HCT116 (cell line): ENCODE data around the gene PCDHGA3. TPM values are rescaled to one million over a fixed set of nuclear protein-coding genes. Genes with fewer than 3 reads are reported as not detected.
"Not testable (repeated sequence)": the region's sequence is repeated elsewhere in the genome, so short reads cannot be mapped to it uniquely, and the experiment has no call there.

Source experiments
- ATAC-seq: fragments of 200-7000 bp; cut with Tn5 transposase; 2 replicates; pipeline ENCODE4 v1.9.1; 2020; ENCODE audit warnings: mild to moderate bottlenecking, moderate library complexity
- BruUV-seq: library from RNA; stranded (reverse); fragments of 400-500 nt; replicated peaks from 2 replicates; lab custom pipeline; 2021; lab: Mats Ljungman, UMichigan
- CTCF ChIA-PET: fragments of 300-600 bp; sonication (Branson Sonifier 250); formaldehyde crosslinking; loops from one replicate; lab custom pipeline; 2021; ENCODE audit warnings: antibody characterized with exemption; lab: Charles Lee
- POLR2A ChIA-PET: fragments of 300-600, 350-600 bp; sonication (Branson Sonifier 250); formaldehyde crosslinking; loops from one replicate; lab custom pipeline; 2021; ENCODE audit warnings: antibody characterized with exemption; lab: Charles Lee
- RAD21 ChIA-PET, 2 experiments: fragments of 300-600 bp; sonication (Branson Sonifier 250); formaldehyde crosslinking; loops; one replicate each; lab custom pipeline; 2023; ENCODE audit warnings: low total read pairs in 2 of 2; ENCODE audit not compliant: uncharacterized antibody in 2 of 2, unreplicated experiment in 2 of 2, low non-redundant PET in 1 of 2; lab: Charles Lee
- DNase-seq: peaks from one replicate; pipeline ENCODE4 v3.0.0-alpha.2; 2010; ENCODE audit warnings: low read depth, low spot score
- H2AFZ ChIP-seq: fragments of 200-600 bp; shearing (Covaris generic), sonication (generic); 2 replicates; pipeline ENCODE4 v1.6.1; 2017; ENCODE audit warnings: low read depth, mixed run types, mixed read lengths, antibody characterized with exemption, low read length; ENCODE audit not compliant: poor library complexity, severe bottlenecking
- H3K27ac ChIP-seq: 2 replicates; pipeline ENCODE4 v1.5.1; 2012; ENCODE audit warnings: low read depth, low read length
- H3K27me3 ChIP-seq: fragments of 200-600 bp; sonication (generic); 2 replicates; pipeline ENCODE4 v1.6.1; 2016; ENCODE audit warnings: mixed run types, low read length, mixed read lengths; ENCODE audit not compliant: insufficient read depth
- H3K36me3 ChIP-seq, 2 experiments: fragments of 200-500 bp in 1 of 2; fragments of 200-600 bp in 1 of 2; sonication (Bioruptor generic) in 1 of 2; sonication (generic) in 1 of 2; 2 replicates each; pipeline versions ENCODE4 v1.5.1 to v1.6.1; 2014 to 2016; ENCODE audit warnings: low read length in 2 of 2, inconsistent platforms in 1 of 2, mixed read lengths in 1 of 2, mixed run types in 1 of 2; ENCODE audit not compliant: insufficient read depth in 2 of 2, control insufficient read depth in 1 of 2
- H3K4me1 ChIP-seq, 2 experiments: fragments of 200-600 bp in 1 of 2; sonication (generic) in 1 of 2; 2 replicates each; pipeline versions ENCODE4 v1.5.1 to v1.6.1; 2012 to 2017; ENCODE audit warnings: low read length in 2 of 2, inconsistent platforms in 1 of 2, mild to moderate bottlenecking in 1 of 2, mixed read lengths in 1 of 2, mixed run types in 1 of 2, moderate library complexity in 1 of 2; ENCODE audit not compliant: insufficient read depth in 2 of 2, control insufficient read depth in 1 of 2
- H3K4me2 ChIP-seq: fragments of 200-600 bp; sonication (generic); 2 replicates; pipeline ENCODE4 v1.6.1; 2017; ENCODE audit warnings: mixed run types, low read length, mixed read lengths
- H3K4me3 ChIP-seq, 2 experiments: fragments of 200-600 bp in 1 of 2; sonication (generic) in 1 of 2; replicated peaks in 1 of 2; 2 replicates each; pipeline ENCODE4 v1.5.1; 2011 to 2016; ENCODE audit warnings: low read length in 2 of 2, control low read depth in 1 of 2, low read depth in 1 of 2, mild to moderate bottlenecking in 1 of 2, mixed read lengths in 1 of 2, mixed run types in 1 of 2
- H3K79me2 ChIP-seq: fragments of 200-600 bp; sonication (generic); 2 replicates; pipeline ENCODE4 v1.6.1; 2017; ENCODE audit warnings: mild to moderate bottlenecking, mixed run types, low read length, moderate library complexity, mixed read lengths; ENCODE audit not compliant: insufficient read depth
- H3K9ac ChIP-seq: fragments of 200-600 bp; sonication (generic); 2 replicates; pipeline ENCODE4 v1.6.1; 2016; ENCODE audit warnings: low read length, mixed read lengths
- H3K9me2 ChIP-seq: fragments of 200-600 bp; sonication (generic), shearing (Covaris generic); 2 replicates; pipeline ENCODE4 v1.6.1; 2017; ENCODE audit warnings: mixed run types, mild to moderate bottlenecking, moderate library complexity; ENCODE audit not compliant: insufficient read depth
- H3K9me3 ChIP-seq, 2 experiments: fragments of 200-500 bp in 1 of 2; fragments of 200-600 bp in 1 of 2; sonication (Bioruptor generic) in 1 of 2; sonication (generic) in 1 of 2; 2 replicates each; pipeline ENCODE4 v1.6.1; 2014 to 2017; ENCODE audit warnings: low read length in 2 of 2, mixed read lengths in 2 of 2, inconsistent platforms in 1 of 2, low read depth in 1 of 2, mild to moderate bottlenecking in 1 of 2, mixed run types in 1 of 2, moderate library complexity in 1 of 2; ENCODE audit not compliant: control insufficient read depth in 1 of 2, insufficient read depth in 1 of 2
- H4K20me1 ChIP-seq: fragments of 200-600 bp; sonication (generic), shearing (Covaris generic); 2 replicates; pipeline ENCODE4 v1.6.1; 2017; ENCODE audit warnings: mixed run types, mild to moderate bottlenecking, moderate library complexity; ENCODE audit not compliant: insufficient read depth
- CEBPB ChIP-seq: IDR thresholded peaks from 2 replicates; pipeline ENCODE4 v1.6.1; 2012; ENCODE audit warnings: low read depth
- JUND ChIP-seq: IDR thresholded peaks from 2 replicates; pipeline ENCODE4 v1.6.1; 2012
- POLR2AphosphoS5 ChIP-seq: IDR thresholded peaks from 2 replicates; pipeline ENCODE4 v1.6.1; 2011; ENCODE audit warnings: mild to moderate bottlenecking, low read depth, low read length, moderate library complexity
- RAD21 ChIP-seq: IDR thresholded peaks from 2 replicates; pipeline ENCODE4 v1.6.1; 2012; ENCODE audit warnings: low read depth, mild to moderate bottlenecking
- REST ChIP-seq: IDR thresholded peaks from 2 replicates; pipeline ENCODE4 v1.6.1; 2012; ENCODE audit warnings: low read depth
- SP1 ChIP-seq: IDR thresholded peaks from 2 replicates; pipeline ENCODE4 v1.6.1; 2012; ENCODE audit warnings: low read depth
- ZNF274 ChIP-seq: fragments of 200-500 bp; sonication (Bioruptor generic); IDR thresholded peaks from 2 replicates; pipeline ENCODE4 v1.6.1; 2014; ENCODE audit warnings: mild to moderate bottlenecking, low read depth, low read length, inconsistent platforms
- intact Hi-C: fragments of 100-400 bp; cut with micrococcal nuclease; formaldehyde crosslinking; loops from 2 replicates; pipeline ENCODE4 v1.10.0; 2022
- total RNA-seq: library from RNA; stranded (reverse); gene quantifications from one replicate; pipeline ENCODE4 v1.2.1, GENCODE V29; 2021; ENCODE audit not compliant: unreplicated experiment

PCDHGA3 gene
- total RNA-seq, 1 experiment from 2014 or later = not detected

GRCh38 chr5:141345327-141345726, 1.7 kb downstream of the PCDHGA3 start:
- H3K9me3 ChIP-seq = peaks cover 4% of the 10 kb centered on the region in 2 experiments; a peak in 2 of 4 replicates
- BruUV-seq = no TSS peak
- H4K20me1 ChIP-seq = no peaks in the 10 kb centered on the region
- no peaks in the 10 kb centered on the region for H3K4me1 ChIP-seq
- H3K4me2 ChIP-seq = no peak overlapping the region
- TF ChIP-seq CEBPB (no peak), RAD21 (no peak), POLR2AphosphoS5 (no peak), JUND (no peak), REST (no peak), ZNF274 (no peak), SP1 (no peak)
- no peak overlapping the region for H3K4me3 ChIP-seq
- no peak overlapping the region for H3K27ac ChIP-seq
- H3K36me3 ChIP-seq = no peaks in the 10 kb centered on the region
- ATAC-seq (no peak), DNase-seq (no peak)
- no peaks in the 10 kb centered on the region for H3K9me2 ChIP-seq
- POLR2A ChIA-PET = no interaction called here
- H3K9ac ChIP-seq = no peak overlapping the region
- CTCF ChIA-PET = no interaction called here
- no peaks in the 10 kb centered on the region for H3K27me3 ChIP-seq
- intact Hi-C loops = no loop called here
- RAD21 ChIA-PET = no interaction called here
- H3K79me2 ChIP-seq = no peaks in the 10 kb centered on the region
- H2AFZ ChIP-seq = no peak overlapping the region

DNA sequence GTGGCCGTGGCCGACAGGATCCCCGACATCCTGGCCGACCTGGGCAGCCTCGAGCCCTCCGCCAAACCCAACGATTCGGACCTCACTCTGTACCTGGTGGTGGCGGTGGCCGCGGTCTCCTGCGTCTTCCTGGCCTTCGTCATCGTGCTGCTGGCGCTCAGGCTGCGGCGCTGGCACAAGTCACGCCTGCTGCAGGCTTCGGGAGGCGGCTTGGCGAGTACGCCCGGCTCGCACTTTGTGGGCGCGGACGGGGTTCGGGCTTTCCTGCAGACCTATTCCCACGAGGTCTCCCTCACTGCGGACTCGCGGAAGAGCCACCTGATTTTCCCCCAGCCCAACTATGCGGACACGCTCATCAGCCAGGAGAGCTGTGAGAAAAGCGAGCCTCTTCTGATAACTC, 2.4 kb downstream of the PCDHGA3 start:
- DNase-seq, H3K9ac ChIP-seq, CTCF ChIA-PET, H3K79me2 ChIP-seq, POLR2A ChIA-PET, H3K9me2 ChIP-seq, H3K9me3 ChIP-seq, H3K27ac ChIP-seq, H3K36me3 ChIP-seq, H3K4me3 ChIP-seq, H4K20me1 ChIP-seq, H2AFZ ChIP-seq, BruUV-seq, H3K4me2 ChIP-seq, RAD21 ChIA-PET, intact Hi-C loops, H3K4me1 ChIP-seq, H3K27me3 ChIP-seq, ATAC-seq: not testable (repeated sequence)
